Measurements from ENCODE around the gene EPB41L1. TPM values are rescaled to one million over a fixed set of nuclear protein-coding genes. Genes with fewer than 3 reads are reported as not detected.

The EPB41L1 gene
- total and polyA plus RNA-seq, 2 experiments from 2014 or later = 24.1 to 48.7 TPM

GRCh38 chr20:36259177-36260061, 104.9 kb downstream of the EPB41L1 start (continued):
- TF ChIP-seq, protein P1, sequence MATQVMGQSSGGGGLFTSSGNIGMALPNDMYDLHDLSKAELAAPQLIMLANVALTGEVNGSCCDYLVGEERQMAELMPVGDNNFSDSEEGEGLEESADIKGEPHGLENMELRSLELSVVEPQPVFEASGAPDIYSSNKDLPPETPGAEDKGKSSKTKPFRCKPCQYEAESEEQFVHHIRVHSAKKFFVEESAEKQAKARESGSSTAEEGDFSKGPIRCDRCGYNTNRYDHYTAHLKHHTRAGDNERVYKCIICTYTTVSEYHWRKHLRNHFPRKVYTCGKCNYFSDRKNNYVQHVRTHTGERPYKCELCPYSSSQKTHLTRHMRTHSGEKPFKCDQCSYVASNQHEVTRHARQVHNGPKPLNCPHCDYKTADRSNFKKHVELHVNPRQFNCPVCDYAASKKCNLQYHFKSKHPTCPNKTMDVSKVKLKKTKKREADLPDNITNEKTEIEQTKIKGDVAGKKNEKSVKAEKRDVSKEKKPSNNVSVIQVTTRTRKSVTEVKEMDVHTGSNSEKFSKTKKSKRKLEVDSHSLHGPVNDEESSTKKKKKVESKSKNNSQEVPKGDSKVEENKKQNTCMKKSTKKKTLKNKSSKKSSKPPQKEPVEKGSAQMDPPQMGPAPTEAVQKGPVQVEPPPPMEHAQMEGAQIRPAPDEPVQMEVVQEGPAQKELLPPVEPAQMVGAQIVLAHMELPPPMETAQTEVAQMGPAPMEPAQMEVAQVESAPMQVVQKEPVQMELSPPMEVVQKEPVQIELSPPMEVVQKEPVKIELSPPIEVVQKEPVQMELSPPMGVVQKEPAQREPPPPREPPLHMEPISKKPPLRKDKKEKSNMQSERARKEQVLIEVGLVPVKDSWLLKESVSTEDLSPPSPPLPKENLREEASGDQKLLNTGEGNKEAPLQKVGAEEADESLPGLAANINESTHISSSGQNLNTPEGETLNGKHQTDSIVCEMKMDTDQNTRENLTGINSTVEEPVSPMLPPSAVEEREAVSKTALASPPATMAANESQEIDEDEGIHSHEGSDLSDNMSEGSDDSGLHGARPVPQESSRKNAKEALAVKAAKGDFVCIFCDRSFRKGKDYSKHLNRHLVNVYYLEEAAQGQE (IDR thresholded peaks at IDR 0.05; ENCODE audit: unreplicated experiment) = no peak
- TF ChIP-seq ZNF114 (CRISPR knock-in tag; IDR thresholded peaks at IDR 0.05) = no peak

- H3K9me3 Mint-ChIP-seq = no peaks in the 10 kb centered on the region
- H3K36me3 Mint-ChIP-seq (ENCODE audit: low read depth) = peaks cover 8% of the 10 kb centered on the region; the same call in 1 of the 3 replicates
- DNase-seq (ENCODE audit: low spot score) (no peak), ATAC-seq (peak; percentile 8; the same call in 1 of the 3 replicates)
- no peak overlapping the region for H3K4me2 ChIP-seq
- peaks cover 5% of the 10 kb centered on the region for H3K27me3 Mint-ChIP-seq (ENCODE audit: insufficient read depth, low read depth, poor library complexity)
- H3K27ac ChIP-seq (ENCODE audit: low read depth) = no peak overlapping the region
- peaks cover 7% of the 10 kb centered on the region; the same call in 1 of the 2 replicates for H3K4me1 ChIP-seq (ENCODE audit: insufficient read depth)
- H3K36me3 ChIP-seq (ENCODE audit: insufficient read depth) = peaks cover 4% of the 10 kb centered on the region; the same call in 1 of the 2 replicates
- no peak overlapping the region for H3K4me3 ChIP-seq
- H3K9me2 ChIP-seq (ENCODE audit: insufficient read depth) = no peaks in the 10 kb centered on the region
- H3K4me1 Mint-ChIP-seq = peaks cover 19% of the 10 kb centered on the region
- H4K20me1 ChIP-seq (replicated peaks; ENCODE audit: insufficient read depth) = no peaks in the 10 kb centered on the region
- no peak overlapping the region for H3K4me3 Mint-ChIP-seq
- H3K79me2 ChIP-seq (replicated peaks; ENCODE audit: insufficient read depth) = no peaks in the 10 kb centered on the region
- no peaks in the 10 kb centered on the region for H3F3A ChIP-seq (replicated peaks; ENCODE audit: low read depth)
- no peak overlapping the region for H3K27ac Mint-ChIP-seq
- H2AFZ ChIP-seq = no peak overlapping the region
- no peaks in the 10 kb centered on the region for H3K27me3 ChIP-seq (ENCODE audit: insufficient read depth)
- no peak for TF ChIP-seq ZNF114 (CRISPR knock-in tag; IDR thresholded peaks at IDR 0.05)
- TF ChIP-seq, protein P2, sequence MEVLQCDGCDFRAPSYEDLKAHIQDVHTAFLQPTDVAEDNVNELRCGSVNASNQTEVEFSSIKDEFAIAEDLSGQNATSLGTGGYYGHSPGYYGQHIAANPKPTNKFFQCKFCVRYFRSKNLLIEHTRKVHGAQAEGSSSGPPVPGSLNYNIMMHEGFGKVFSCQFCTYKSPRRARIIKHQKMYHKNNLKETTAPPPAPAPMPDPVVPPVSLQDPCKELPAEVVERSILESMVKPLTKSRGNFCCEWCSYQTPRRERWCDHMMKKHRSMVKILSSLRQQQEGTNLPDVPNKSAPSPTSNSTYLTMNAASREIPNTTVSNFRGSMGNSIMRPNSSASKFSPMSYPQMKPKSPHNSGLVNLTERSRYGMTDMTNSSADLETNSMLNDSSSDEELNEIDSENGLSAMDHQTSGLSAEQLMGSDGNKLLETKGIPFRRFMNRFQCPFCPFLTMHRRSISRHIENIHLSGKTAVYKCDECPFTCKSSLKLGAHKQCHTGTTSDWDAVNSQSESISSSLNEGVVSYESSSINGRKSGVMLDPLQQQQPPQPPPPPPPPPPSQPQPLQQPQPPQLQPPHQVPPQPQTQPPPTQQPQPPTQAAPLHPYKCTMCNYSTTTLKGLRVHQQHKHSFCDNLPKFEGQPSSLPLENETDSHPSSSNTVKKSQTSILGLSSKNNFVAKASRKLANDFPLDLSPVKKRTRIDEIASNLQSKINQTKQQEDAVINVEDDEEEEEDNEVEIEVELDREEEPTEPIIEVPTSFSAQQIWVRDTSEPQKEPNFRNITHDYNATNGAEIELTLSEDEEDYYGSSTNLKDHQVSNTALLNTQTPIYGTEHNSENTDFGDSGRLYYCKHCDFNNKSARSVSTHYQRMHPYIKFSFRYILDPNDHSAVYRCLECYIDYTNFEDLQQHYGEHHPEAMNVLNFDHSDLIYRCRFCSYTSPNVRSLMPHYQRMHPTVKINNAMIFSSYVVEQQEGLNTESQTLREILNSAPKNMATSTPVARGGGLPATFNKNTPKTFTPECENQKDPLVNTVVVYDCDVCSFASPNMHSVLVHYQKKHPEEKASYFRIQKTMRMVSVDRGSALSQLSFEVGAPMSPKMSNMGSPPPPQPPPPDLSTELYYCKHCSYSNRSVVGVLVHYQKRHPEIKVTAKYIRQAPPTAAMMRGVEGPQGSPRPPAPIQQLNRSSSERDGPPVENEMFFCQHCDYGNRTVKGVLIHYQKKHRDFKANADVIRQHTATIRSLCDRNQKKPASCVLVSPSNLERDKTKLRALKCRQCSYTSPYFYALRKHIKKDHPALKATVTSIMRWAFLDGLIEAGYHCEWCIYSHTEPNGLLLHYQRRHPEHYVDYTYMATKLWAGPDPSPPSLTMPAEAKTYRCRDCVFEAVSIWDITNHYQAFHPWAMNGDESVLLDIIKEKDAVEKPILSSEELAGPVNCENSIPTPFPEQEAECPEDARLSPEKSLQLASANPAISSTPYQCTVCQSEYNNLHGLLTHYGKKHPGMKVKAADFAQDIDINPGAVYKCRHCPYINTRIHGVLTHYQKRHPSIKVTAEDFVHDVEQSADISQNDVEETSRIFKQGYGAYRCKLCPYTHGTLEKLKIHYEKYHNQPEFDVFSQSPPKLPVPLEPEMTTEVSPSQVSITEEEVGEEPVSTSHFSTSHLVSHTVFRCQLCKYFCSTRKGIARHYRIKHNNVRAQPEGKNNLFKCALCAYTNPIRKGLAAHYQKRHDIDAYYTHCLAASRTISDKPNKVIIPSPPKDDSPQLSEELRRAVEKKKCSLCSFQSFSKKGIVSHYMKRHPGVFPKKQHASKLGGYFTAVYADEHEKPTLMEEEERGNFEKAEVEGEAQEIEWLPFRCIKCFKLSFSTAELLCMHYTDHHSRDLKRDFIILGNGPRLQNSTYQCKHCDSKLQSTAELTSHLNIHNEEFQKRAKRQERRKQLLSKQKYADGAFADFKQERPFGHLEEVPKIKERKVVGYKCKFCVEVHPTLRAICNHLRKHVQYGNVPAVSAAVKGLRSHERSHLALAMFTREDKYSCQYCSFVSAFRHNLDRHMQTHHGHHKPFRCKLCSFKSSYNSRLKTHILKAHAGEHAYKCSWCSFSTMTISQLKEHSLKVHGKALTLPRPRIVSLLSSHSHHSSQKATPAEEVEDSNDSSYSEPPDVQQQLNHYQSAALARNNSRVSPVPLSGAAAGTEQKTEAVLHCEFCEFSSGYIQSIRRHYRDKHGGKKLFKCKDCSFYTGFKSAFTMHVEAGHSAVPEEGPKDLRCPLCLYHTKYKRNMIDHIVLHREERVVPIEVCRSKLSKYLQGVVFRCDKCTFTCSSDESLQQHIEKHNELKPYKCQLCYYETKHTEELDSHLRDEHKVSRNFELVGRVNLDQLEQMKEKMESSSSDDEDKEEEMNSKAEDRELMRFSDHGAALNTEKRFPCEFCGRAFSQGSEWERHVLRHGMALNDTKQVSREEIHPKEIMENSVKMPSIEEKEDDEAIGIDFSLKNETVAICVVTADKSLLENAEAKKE (CRISPR knock-in tag; IDR thresholded peaks at IDR 0.05) = no peak
- no peak for TF ChIP-seq POLR2AphosphoS5 (IDR thresholded peaks at IDR 0.05; ENCODE audit: low read depth)
- TF ChIP-seq EZH2 (IDR thresholded peaks at IDR 0.05; ENCODE audit: low read depth, unreplicated experiment) = no peak
- TF ChIP-seq, protein P1 (IDR thresholded peaks at IDR 0.05; ENCODE audit: unreplicated experiment) = no peak
- TF ChIP-seq ETS1 (IDR thresholded peaks at IDR 0.05) = no peak
- TF ChIP-seq NANOG (IDR thresholded peaks at IDR 0.05; ENCODE audit: borderline replicate concordance) = no peak
- TF ChIP-seq ZNF331 (CRISPR knock-in tag; IDR thresholded peaks at IDR 0.05; ENCODE audit: low read depth) = no peak
Measured at GRCh38 chr20:36260316-36260715, 105.8 kb downstream of the EPB41L1 start.
